Fibroblast of the aortic adventitia (primary cell): Measurements from ENCODE around the gene TMC3. TPM values are rescaled to one million over a fixed set of nuclear protein-coding genes. Genes with fewer than 3 reads are reported as not detected.

ENCODE experiments used
- DNase-seq: peaks from one replicate; pipeline ENCODE4 v3.0.0-alpha.2; 2010; ENCODE audit warnings: low read depth
- H3K4me3 ChIP-seq: 2 replicates; pipeline ENCODE4 v1.5.1; 2011; ENCODE audit warnings: low read depth, mild to moderate bottlenecking, control low read depth, low read length, moderate library complexity
- total RNA-seq: library from RNA; depleted of rRNA; stranded (reverse); fragments of >200 nt; gene quantifications from 2 replicates; pipeline ENCODE4 v1.2.3, GENCODE V29; 2012; ENCODE audit warnings: low replicate concordance
- TF ChIP-seq, protein P1 (sequence below): IDR thresholded peaks from 2 replicates; pipeline ENCODE4 v1.5.1; 2011; ENCODE audit warnings: mild to moderate bottlenecking, low read length, control low read depth, inconsistent platforms; ENCODE audit not compliant: insufficient read depth

The TMC3 gene
- total RNA-seq, 1 donor = under 0.01 TPM

DNA sequence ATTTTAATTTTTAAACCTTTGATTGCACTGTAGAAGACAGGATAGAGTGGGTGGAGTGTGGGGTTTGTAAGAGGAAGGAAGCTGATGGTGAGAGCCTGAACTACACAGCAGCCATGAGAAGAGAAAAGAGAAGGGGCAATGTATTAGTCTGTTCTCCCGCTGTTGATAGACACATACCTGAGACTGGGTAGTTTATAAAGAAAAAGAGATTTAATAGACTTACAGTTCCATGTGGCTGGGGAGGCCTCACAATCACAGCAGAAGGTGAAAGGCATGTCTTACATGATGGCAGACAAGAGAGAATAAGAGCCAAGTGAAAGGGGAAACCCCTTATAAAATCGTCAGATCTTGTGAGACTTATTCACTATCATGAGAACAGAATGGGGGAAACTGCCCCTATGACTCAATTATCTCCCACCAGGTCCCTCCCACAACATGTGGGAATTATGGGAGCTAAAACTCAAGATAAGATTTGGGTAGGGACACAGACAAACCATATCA is 87.3 kb downstream of the TMC3 start:
- H3K4me3 ChIP-seq = no peak overlapping the region
- no peak for DNase-seq
- TF ChIP-seq, protein P1, sequence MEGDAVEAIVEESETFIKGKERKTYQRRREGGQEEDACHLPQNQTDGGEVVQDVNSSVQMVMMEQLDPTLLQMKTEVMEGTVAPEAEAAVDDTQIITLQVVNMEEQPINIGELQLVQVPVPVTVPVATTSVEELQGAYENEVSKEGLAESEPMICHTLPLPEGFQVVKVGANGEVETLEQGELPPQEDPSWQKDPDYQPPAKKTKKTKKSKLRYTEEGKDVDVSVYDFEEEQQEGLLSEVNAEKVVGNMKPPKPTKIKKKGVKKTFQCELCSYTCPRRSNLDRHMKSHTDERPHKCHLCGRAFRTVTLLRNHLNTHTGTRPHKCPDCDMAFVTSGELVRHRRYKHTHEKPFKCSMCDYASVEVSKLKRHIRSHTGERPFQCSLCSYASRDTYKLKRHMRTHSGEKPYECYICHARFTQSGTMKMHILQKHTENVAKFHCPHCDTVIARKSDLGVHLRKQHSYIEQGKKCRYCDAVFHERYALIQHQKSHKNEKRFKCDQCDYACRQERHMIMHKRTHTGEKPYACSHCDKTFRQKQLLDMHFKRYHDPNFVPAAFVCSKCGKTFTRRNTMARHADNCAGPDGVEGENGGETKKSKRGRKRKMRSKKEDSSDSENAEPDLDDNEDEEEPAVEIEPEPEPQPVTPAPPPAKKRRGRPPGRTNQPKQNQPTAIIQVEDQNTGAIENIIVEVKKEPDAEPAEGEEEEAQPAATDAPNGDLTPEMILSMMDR = no peak

GRCh38 chr15:81285461-81285860 is 88.6 kb downstream of the TMC3 start:
- TF ChIP-seq, protein P1 = no peak
- no peak for DNase-seq
- no peak overlapping the region for H3K4me3 ChIP-seq

DNA sequence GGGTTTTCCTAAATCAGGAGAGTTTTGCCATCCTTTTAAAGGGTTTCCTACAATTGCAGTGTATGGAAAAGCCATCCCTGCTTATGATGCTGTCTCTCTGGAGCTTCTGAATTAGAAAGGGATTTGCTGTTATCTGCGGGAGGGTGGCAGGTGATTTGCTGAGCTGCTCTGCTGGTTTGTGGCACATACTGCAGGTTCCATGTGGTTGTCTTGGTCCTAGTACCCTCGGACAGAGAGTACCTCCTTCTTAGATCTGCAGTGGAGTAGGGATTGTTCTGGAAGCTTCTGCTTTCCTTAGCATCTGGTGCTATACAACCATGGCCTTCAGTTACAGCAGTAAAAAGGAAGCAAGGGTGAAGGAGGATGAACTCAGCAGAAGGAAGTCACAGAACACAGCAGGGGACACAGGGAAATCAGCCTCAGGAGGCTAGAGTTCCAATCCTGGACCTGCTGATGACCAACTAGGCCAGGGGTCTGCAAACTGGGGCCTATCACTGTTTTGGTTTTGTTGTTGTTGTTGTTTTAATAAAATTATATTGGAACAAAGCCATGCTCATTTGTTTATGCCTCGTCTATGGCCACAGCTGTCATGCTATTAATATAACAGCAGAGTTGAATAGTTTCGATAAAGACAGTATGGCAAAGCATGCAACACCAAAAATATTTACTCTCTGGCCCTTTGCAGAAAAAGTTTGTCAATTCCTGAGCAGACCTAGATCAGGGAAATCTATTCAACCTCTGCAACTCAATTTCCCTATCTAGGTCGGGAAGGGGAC is 89.6 kb downstream of the TMC3 start:
- DNase-seq = no peak
- H3K4me3 ChIP-seq = no peak overlapping the region
- TF ChIP-seq, protein P1 = no peak

- TF ChIP-seq, protein P1 = no peak
- no peak for DNase-seq
- no peak overlapping the region for H3K4me3 ChIP-seq
Measured at GRCh38 chr15:81282911-81283310, 91.1 kb downstream of the TMC3 start.

DNA sequence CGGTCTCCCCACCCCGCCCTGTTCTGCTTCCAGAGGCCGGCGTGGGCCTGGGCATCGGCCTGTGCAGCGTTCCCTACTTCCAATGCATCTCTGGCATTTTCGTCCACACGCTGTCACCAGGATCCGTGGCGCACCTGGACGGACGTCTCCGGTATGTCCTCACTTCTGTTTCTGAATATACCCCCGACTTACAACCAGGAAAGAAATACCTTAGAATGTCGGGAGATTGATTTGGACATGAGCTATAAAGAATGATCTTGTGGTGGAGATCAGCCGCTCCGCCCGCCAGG is 91.5 kb downstream of the TMC3 start:
- no peak for DNase-seq
- no peak overlapping the region for H3K4me3 ChIP-seq
- TF ChIP-seq, protein P1 = no peak

DNA sequence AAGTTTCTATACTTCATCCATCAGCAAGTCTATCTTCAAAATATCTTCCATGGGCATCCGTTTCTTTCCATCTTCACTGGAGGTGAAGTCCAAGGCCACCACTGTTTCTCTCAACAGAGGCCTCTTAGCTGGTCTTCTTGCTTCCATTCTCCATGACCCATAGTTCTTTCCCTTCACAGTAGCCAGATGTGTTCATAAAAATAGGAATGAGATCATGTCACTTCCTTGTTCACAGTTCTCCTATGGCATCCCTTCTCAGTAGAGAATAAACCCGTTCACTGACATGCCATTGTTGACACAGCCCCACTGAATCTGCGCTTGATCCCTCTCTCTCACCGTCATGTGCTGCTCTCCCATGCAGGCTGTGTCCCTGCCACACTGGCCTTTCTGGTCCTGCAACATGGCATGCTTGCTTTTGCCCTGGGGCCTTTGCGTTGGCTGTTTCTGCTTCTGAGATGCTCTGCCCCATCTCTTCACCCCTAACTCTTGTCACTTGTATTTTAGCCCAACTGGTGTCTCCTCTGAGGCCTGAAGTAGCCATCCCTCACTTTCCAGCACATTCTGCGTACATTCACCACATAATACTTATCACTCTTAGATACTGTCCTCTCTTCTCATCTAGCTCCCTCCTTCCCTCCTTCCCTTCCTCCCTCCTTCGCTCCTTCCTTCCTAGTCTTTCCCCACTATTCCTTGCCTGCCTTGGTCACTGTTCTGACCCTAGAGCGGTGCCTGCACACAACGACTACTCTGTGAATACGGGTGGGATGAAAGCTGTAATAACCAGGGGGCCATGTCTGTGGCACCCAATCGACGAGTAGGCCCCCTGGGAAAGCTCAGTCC is 92.0 kb downstream of the TMC3 start:
- no peak overlapping the region for H3K4me3 ChIP-seq
- DNase-seq = no peak
- TF ChIP-seq, protein P1 = no peak
